ENCODE data around the gene KRTAP6-1. TPM values are rescaled to one million over a fixed set of nuclear protein-coding genes. Genes with fewer than 3 reads are reported as not detected.

Gene KRTAP6-1, protein sequence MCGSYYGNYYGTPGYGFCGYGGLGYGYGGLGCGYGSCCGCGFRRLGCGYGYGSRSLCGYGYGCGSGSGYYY
- not detected for polyA plus RNA-seq (ENCODE audit: insufficient read length in 4 of 4)

DNA sequence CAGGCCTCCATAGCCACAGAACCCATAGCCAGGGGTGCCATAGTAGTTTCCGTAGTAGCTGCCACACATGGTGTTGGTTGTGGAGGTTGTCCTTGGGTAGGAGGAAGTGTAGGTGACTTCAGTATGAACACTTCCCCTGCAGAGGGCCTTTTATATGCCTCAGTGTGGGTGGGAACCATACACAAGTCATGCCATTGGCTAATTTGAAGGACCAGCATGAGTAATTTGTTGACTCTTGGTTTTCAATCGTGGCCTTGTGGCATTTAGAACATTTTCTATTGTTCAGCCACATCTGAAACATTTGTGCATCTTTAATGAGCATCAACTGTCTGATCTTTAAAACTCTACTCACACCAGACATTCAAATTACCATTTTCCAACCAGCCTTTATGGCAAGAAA, at the start of gene KRTAP6-1:
TSS of gene KRTAP6-1 (minus strand) at position 95 of the 400 bp plus-strand sequence. CDS start at position 69, 26 bp downstream.
- DNase-seq (ENCODE audit: low read depth in 4 of 4, low spot score in 2 of 4): no peak

DNA sequence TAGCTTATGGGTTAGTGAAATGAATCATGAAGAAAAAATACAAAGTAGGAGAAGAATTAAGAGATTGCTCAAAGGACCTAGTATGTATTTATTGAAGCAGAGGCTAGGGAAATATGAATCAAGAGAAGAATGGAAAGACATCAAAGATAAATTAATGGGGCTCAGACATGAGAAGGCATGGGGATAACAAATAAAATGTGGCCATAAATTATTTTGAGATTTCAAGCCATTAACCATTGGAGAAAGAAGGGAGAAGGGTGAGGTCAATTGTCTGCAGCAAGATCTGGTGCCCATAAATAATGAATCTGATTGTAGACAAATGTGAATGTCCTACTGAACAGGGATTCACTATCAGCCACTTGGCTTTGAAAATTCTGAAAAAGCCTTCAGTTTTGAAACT, 39.2 kb upstream of the KRTAP6-1 start:
- DNase-seq (ENCODE audit: low read depth in 4 of 4, low spot score in 2 of 4): no peak

DNA sequence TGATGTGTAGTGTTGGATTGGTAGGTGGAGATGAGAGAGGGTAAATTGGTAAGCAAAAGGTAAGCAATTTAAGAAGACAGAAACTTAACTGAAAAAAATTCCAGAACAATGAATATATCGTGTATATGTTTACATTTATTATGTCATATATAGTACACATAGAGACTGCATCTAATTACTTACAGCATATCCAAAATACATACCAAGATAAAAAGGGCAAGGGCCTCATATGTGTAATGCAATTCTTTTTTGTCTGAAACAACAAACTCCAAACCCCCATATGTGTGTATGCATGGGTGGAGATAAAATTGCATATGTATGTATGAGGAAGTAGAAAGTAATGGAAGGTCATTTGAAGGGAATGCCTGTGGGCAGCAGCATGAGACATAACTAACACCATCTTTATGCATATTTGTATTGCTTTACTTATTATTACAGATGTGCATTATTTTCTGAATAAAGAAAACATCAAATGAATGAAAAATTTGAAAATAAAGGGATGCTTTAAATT, 33.2 kb upstream of the KRTAP6-1 start:
- DNase-seq (ENCODE audit: low read depth in 4 of 4, low spot score in 2 of 4): no peak

GRCh38 chr21:30642564-30642963, 28.8 kb upstream of the KRTAP6-1 start, which contains the start of gene KRTAP20-3:
KRTAP20-3 (plus strand) TSS chr21:30642864.
- DNase-seq (ENCODE audit: low read depth in 4 of 4, low spot score in 2 of 4): no peak

- DNase-seq (ENCODE audit: low read depth in 4 of 4, low spot score in 2 of 4): no peak
Measured at GRCh38 chr21:30638686-30639085, 25.0 kb upstream of the KRTAP6-1 start.

GRCh38 chr21:30634906-30635305, 21.2 kb upstream of the KRTAP6-1 start, which contains the start of gene KRTAP20-2:
KRTAP20-2 (plus strand) TSS chr21:30635206; CDS start chr21:30635264, 58 bp downstream.
- no peak for DNase-seq (ENCODE audit: low read depth in 4 of 4, low spot score in 2 of 4)

DNA sequence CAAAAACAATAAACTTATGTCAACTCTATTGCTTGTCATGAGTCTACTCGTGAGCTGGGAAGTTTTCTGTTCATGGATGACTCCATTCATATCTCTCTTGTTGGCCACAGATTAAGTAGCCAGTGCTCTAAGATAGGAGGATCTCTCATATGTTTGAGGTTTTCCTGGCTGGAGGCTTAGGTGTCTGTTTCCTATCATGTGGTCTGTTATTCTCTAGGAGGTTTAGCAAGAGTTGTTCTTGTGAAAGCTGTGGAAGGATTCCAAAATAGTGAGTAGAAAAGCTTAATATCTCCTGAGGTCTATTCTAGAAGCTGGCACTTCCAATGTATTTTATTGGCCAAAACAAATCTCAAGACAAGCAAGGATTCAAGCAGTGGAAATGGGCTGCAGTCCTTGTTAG, 15.5 kb upstream of the KRTAP6-1 start:
- no peak for DNase-seq (ENCODE audit: low read depth in 4 of 4, low spot score in 2 of 4)

DNA sequence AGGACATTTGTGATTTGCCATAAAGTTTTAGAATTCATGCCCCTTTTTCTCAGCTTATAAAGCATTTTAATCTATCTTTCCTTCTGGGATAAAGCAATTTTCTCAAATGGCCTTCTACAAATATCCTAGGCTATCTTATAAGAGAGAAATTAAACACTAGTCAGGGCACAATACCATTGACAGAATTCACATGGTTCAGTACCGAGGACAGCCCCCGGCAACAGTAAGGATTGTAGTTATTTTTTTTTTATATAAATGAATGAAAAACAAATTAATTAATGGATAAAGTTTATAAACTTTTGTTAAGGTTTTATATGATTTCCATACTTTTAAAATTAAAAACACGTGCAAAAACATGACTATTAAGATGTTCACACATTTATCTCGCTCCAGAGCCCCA, 14.4 kb upstream of the KRTAP6-1 start:
- DNase-seq (ENCODE audit: low read depth in 4 of 4, low spot score in 2 of 4): no peak

- no peak for DNase-seq (ENCODE audit: low read depth in 4 of 4, low spot score in 2 of 4)
Measured at GRCh38 chr21:30625449-30626165, 11.9 kb upstream of the KRTAP6-1 start.

DNA sequence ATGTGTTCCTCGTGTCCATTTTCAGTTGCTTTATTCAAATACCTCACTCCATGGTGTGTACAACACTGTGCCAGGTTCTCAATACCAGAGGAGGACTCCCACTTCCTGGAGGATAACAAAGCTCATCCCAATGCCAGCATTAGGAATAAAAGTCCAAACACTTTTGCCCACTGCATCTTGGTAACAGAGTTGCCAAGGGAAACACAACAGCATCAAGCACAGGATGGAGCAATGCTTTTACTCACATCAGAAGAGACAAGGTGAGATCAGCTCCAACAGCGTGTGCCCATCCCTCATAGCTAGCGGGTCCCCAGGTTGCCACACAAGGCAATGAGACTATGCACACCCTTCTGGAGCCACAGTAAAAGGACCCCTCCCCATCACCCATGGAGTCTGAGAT, 9.6 kb upstream of the KRTAP6-1 start:
- DNase-seq (ENCODE audit: low read depth in 4 of 4, low spot score in 2 of 4): no peak

DNA sequence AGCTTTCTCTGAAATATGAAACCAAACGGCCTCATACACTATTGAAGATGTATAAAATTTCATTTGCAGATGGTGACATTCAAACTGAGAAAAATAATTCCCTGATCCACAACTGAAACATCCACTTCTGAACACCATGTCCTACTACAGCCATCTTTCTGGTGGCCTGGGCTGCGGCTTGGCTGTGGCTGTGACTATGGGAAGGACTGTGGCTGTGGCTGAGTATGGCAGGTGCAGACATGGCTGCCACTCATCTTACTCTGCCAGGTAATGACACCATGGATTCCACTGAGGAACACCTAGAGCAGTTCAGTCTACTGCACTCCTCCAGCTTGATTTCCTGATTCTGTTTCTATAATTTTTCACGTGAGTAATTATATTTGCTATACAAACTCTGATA, 6.8 kb upstream of the KRTAP6-1 start, which contains the start of gene KRTAP20-4:
TSS of gene KRTAP20-4 (plus strand) at position 106 of the 400 bp plus-strand sequence.
- no peak for DNase-seq (ENCODE audit: low read depth in 4 of 4, low spot score in 2 of 4)

DNA sequence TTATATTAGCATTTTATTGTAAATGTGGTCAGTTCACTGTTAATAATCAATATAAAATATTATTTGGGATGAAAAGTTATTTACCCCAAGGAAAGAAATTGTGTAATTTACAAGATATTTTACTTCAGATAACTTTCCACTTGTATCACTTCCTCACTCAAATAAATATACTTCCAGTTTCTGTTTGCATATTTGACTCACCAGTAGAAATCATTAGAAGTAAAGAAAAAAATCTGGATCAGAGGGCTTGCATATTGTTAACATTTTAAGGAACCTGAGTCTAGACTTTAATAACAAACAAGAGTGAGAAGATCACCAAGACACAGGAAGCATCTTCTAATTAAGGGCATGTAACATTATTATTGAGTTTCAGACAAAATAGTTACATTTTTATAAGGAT, 6.3 kb upstream of the KRTAP6-1 start:
- no peak for DNase-seq (ENCODE audit: low read depth in 4 of 4, low spot score in 2 of 4)

DNA sequence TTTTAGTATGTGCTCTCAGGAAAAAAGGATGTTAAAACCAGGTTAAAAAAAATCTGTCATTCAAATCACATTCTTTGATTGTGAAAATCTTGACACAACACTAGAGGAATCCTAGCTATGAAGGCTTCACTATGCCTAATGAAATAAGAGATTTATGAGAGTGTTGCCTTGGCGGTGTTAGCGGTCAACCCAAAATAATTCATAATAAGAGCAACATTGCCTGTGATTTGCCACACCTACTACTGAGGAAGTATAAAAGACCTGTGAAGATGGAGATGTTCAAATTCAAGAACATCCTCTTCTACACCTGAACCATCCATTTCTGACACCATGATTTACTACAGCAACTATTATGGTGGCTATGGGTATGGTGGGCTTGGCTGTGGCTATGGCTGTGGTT, 2.4 kb upstream of the KRTAP6-1 start, which contains the start of gene KRTAP20-1:
TSS of gene KRTAP20-1 (plus strand) at position 301 of the 400 bp plus-strand sequence. CDS start at position 331, 30 bp downstream.
- no peak for DNase-seq (ENCODE audit: low read depth in 4 of 4, low spot score in 2 of 4)

DNA sequence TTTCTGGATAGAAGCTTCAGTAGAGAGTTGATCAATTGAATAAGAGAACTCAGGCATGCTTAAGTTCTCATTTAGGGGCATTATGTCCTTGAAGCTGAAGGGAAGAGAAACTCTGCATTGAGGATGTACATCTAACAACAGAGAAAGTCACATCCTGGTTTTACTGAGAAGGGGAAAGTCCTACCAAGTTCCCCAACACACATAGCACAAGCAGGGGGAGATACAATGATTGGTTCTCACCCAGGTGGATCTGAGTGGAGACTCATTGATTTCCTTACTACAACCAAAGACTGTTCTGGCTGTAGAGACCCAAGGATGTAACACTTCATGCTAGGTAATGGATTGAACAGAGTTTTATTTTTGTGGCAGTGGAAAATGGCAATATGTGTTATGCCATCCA, 1.5 kb upstream of the KRTAP6-1 start:
- no peak for DNase-seq (ENCODE audit: low read depth in 4 of 4, low spot score in 2 of 4)

- no peak for DNase-seq (ENCODE audit: low read depth in 4 of 4, low spot score in 2 of 4)
Measured at GRCh38 chr21:30612132-30612531, 1.6 kb downstream of the KRTAP6-1 start.

GRCh38 chr21:30605968-30606367, 7.8 kb downstream of the KRTAP6-1 start:
- DNase-seq (ENCODE audit: low read depth in 4 of 4, low spot score in 2 of 4): no peak

DNA sequence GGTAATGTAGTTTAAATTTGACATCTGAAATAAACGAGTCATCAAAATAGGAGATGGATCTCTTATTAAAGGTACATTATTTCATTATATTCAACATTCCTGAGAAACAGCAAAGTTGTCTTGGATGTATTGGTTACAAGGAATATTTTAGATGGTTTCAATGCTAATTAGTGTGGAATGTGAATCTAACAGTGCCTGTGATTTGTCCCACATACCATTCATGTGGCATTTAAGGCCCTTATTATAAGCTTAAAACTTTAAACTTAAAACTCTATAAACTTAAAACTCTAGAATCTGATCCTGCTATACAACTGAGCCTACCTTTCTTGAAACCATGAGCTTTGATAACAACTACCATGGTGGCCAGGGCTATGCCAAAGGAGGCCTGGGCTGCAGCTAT, 12.9 kb downstream of the KRTAP6-1 start, which contains the start of gene KRTAP22-1:
TSS of gene KRTAP22-1 (plus strand) at position 301 of the 400 bp plus-strand sequence.
- no peak for DNase-seq (ENCODE audit: low read depth in 4 of 4, low spot score in 2 of 4)

- DNase-seq (ENCODE audit: low read depth in 4 of 4, low spot score in 2 of 4): no peak
Measured at GRCh38 chr21:30598802-30599201, 14.9 kb downstream of the KRTAP6-1 start, which contains the start of gene KRTAP6-2. KRTAP6-2 (minus strand) TSS chr21:30598902; CDS start chr21:30598874, 28 bp downstream.

DNA sequence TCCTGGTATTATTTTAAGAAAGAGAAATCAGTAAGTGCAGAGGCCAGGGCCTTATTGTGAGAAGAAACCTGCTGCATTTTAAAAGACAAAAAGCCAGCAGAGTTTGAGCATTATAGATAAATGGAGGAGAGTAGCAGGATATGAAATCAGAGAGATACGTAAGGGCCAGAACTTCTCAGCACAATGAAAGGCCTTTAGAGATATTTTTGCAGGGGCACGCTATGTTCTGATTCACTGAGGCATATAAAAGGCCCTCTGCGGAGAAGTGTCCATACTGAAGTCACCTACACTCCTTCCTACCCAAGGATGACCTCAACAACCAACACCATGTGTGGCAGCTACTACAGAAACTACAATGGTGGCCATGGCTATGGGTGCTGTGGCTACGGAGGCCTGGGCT, 21.6 kb downstream of the KRTAP6-1 start, which contains the start of gene KRTAP6-3:
TSS of gene KRTAP6-3 (plus strand) at position 301 of the 400 bp plus-strand sequence. CDS start at position 307, 6 bp downstream.
- no peak for DNase-seq (ENCODE audit: low read depth in 4 of 4, low spot score in 2 of 4)

DNA sequence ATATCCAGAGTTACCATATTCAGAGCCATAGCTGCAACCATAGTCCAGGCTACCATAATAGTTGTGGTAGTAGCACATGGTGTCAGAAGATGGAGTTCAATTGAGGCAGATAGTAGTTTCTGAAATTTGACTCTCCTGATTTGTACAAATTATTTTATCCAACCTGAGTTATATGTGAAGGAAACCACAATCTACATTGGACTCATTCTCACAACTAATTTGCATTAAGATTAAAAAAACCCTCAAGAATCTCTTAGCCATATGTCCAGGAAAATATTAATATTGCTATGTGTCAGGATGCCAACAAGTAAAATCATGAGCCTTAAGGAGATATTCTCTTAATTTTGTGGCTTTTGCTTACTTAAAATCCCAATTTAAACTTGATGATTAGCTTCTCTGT, 23.4 kb downstream of the KRTAP6-1 start, which contains the start of gene KRTAP22-2:
TSS of gene KRTAP22-2 (minus strand) at position 101 of the 400 bp plus-strand sequence.
- no peak for DNase-seq (ENCODE audit: low read depth in 4 of 4, low spot score in 2 of 4)

DNA sequence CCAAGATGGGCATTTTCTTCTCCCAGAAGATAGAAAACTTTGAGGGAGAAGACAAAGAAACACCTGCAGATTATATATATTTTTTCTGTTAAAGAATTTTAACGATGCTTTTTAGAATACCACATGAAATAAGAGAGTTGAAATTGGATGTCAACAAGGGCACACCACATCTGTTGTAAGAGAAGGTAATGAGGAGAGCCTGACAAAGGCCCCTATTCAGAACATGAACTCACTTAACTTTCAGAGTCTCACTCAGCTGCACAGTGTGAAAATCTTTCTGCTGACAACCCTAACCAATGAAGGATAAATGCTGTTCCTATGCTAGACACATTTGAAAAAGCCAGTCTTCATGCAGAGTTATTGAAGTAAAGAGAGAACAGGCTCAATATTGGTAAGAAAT, 30.9 kb downstream of the KRTAP6-1 start:
- no peak for DNase-seq (ENCODE audit: low read depth in 4 of 4, low spot score in 2 of 4)
